ENCODE measurements around the gene PACS2.

The PACS2 gene

DNA sequence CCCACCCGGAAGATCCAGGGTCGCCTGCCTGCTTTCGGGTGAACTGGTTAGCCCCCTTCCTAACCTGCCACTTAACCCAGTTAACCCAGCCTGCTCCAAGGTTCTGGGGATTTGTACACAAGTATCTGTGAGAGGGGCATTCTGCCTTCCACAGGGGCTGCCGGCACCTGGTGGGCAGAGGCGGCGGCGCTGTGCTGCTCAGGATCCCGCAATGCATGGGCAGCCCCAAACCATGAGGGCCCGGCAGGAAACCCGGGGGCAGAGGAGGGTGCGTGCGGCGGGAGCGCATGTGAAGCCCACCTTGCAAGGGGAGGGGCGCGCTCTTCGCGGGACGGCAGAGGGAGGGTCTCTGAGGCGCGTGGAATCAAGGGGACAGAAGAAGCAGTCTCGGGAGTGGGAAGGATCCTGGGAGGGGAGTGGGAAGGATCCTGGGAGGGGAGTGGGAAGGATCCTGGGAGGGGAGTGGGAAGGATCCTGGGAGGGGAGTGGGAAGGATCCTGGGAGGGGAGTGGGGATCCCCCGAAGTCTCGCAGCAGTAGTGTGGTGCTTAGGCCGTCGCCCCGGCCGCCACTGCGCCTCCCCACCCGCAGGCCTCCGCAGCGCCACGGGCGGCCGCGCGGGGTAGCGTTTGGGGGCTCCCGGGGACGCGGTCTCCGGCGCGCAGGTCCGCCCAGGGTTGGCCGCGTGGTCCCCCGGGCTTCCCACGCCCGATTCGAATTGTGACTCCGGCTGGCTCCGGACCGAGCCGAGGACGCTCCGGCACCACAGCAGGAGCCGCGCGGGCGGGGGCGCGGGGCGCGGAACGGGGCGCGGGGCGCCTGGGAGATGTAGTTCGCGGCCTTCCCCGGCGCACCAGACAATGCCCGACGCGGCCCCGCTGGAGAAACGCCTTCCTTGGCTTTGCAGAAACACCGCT is 100.2 kb downstream of the PACS2 start:
- TF ChIP-seq, protein P1, sequence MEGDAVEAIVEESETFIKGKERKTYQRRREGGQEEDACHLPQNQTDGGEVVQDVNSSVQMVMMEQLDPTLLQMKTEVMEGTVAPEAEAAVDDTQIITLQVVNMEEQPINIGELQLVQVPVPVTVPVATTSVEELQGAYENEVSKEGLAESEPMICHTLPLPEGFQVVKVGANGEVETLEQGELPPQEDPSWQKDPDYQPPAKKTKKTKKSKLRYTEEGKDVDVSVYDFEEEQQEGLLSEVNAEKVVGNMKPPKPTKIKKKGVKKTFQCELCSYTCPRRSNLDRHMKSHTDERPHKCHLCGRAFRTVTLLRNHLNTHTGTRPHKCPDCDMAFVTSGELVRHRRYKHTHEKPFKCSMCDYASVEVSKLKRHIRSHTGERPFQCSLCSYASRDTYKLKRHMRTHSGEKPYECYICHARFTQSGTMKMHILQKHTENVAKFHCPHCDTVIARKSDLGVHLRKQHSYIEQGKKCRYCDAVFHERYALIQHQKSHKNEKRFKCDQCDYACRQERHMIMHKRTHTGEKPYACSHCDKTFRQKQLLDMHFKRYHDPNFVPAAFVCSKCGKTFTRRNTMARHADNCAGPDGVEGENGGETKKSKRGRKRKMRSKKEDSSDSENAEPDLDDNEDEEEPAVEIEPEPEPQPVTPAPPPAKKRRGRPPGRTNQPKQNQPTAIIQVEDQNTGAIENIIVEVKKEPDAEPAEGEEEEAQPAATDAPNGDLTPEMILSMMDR (conservative IDR thresholded peaks at IDR 0.05; ENCODE audit: low read depth): peak; percentile 79
- POLR2A ChIA-PET (ENCODE audit: low non-redundant PET): interaction anchor here (0.6 kb wide), 1 partner anchor 665 kb away, joined by 3 read pairs; no protein-coding TSS in a partner anchor
- H3K27ac ChIP-seq: peak overlapping the region; percentile 62
- DNase-seq (ENCODE audit: low spot score): peak; percentile 65
- CTCF ChIA-PET: interaction anchor here (0.6 kb wide), 2 partner anchors 11 to 118 kb away, joined by 3 to 4 read pairs; no protein-coding TSS in a partner anchor

GRCh38 chr14:105415481-105416428 is 101.2 kb downstream of the PACS2 start:
- no peak for DNase-seq (ENCODE audit: low spot score)
- ChIA-PET POLR2A (ENCODE audit: low non-redundant PET) (interaction anchor here (0.6 kb wide), 1 partner anchor 666 kb away, joined by 3 read pairs; no protein-coding TSS in a partner anchor), CTCF (interaction anchor here (0.6 to 0.7 kb wide), 3 partner anchors 12 to 944 kb away, joined by 3 to 4 read pairs (median 3); no protein-coding TSS in a partner anchor)
- TF ChIP-seq, protein P1 (conservative IDR thresholded peaks at IDR 0.05; ENCODE audit: low read depth): no peak
- H3K27ac ChIP-seq: peak overlapping the region; percentile 62

DNA sequence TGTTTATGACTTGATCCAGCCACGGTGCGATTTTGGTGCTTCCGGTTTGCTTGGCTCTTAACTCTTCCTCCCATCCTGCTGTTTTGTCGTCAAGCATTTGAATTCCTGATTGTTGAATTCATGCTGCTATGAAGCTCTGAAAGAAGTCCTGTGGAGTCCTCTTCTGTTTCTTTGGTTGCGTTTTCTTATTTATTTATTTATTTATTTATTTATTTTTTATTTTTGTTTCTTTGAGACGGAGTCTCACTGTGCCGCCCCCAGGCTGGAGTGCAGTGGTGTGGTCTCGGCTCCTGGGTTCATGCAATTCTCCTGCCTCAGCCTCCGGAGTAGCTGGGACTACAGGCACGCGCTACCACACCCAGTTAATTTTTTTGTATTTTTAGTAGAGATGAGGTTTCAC is 102.1 kb downstream of the PACS2 start:
- CTCF ChIA-PET: interaction anchor here (0.7 kb wide), 1 partner anchor 945 kb away, joined by 3 read pairs; no protein-coding TSS in a partner anchor
- DNase-seq (ENCODE audit: low spot score): no peak
- no peak overlapping the region for H3K27ac ChIP-seq
- TF ChIP-seq, protein P1 (conservative IDR thresholded peaks at IDR 0.05; ENCODE audit: low read depth): no peak
- POLR2A ChIA-PET (ENCODE audit: low non-redundant PET): no interaction called here

GRCh38 chr14:105417690-105418121 is 103.2 kb downstream of the PACS2 start:
- CTCF ChIA-PET: no interaction called here
- peak overlapping the region; percentile 80 for H3K27ac ChIP-seq
- no peak for DNase-seq (ENCODE audit: low spot score)
- POLR2A ChIA-PET (ENCODE audit: low non-redundant PET): no interaction called here
- TF ChIP-seq, protein P1 (conservative IDR thresholded peaks at IDR 0.05; ENCODE audit: low read depth): no peak

- TF ChIP-seq, protein P1 (conservative IDR thresholded peaks at IDR 0.05; ENCODE audit: low read depth): no peak
- peak overlapping the region; percentile 80 for H3K27ac ChIP-seq
- CTCF ChIA-PET: interaction anchor here (0.6 kb wide), 1 partner anchor 219 kb away, joined by 6 read pairs; no protein-coding TSS in a partner anchor
- POLR2A ChIA-PET (ENCODE audit: low non-redundant PET): interaction anchor here (0.5 to 0.6 kb wide), 2 partner anchors 95 to 97 kb away, joined by 3 read pairs; no protein-coding TSS in a partner anchor
- DNase-seq (ENCODE audit: low spot score): no peak
Measured at GRCh38 chr14:105418269-105419194, 104.0 kb downstream of the PACS2 start.
